Glutamatergic neuron (in vitro differentiated cells): ENCODE data around the gene C12orf56. TPM values are rescaled to one million over a fixed set of nuclear protein-coding genes. Genes with fewer than 3 reads are reported as not detected.

Experiments used
- DNase-seq: peaks from one replicate; pipeline ENCODE4 v3.0.0; 2022
- H3K27ac Mint-ChIP-seq: one replicate; pipeline ENCODE4 v1.8.0; 2020; ENCODE audit warnings: mild to moderate bottlenecking, mixed read lengths, inconsistent platforms; ENCODE audit not compliant: unreplicated experiment
- H3K27me3 Mint-ChIP-seq: one replicate; pipeline ENCODE4 v1.8.0; 2020; ENCODE audit warnings: mild to moderate bottlenecking, moderate library complexity, mixed read lengths, inconsistent platforms; ENCODE audit not compliant: unreplicated experiment
- H3K36me3 Mint-ChIP-seq: one replicate; pipeline ENCODE4 v1.8.0; 2020; ENCODE audit warnings: mild to moderate bottlenecking, mixed read lengths, inconsistent platforms; ENCODE audit not compliant: unreplicated experiment
- H3K4me1 Mint-ChIP-seq: one replicate; pipeline ENCODE4 v1.8.0; 2020; ENCODE audit warnings: mild to moderate bottlenecking, low read depth, mixed read lengths, inconsistent platforms; ENCODE audit not compliant: unreplicated experiment
- H3K4me3 Mint-ChIP-seq: one replicate; pipeline ENCODE4 v1.8.0; 2020; ENCODE audit warnings: mild to moderate bottlenecking, mixed read lengths, inconsistent platforms; ENCODE audit not compliant: unreplicated experiment
- H3K9me3 Mint-ChIP-seq: one replicate; pipeline ENCODE4 v1.8.0; 2020; ENCODE audit warnings: mild to moderate bottlenecking, moderate library complexity, mixed read lengths, inconsistent platforms; ENCODE audit not compliant: unreplicated experiment
- total RNA-seq: library from RNA; stranded (reverse); fragmentation: NEBNext Ultra II Directional; extraction: Animal tissue kit (Norgen Biotek cat#: 25700); gene quantifications from one replicate; pipeline ENCODE4 v1.2.1, GENCODE V29; 2021; ENCODE audit not compliant: unreplicated experiment
- TF ChIP-seq, protein P1 (sequence below): fragments of 200-600 bp; sonication (generic); IDR thresholded peaks from one replicate; pipeline ENCODE4 v1.5.0; 2021; ENCODE audit not compliant: partially characterized antibody, unreplicated experiment

C12orf56 gene
- total RNA-seq, 1 donor from 2014 or later: 1.8 TPM

DNA sequence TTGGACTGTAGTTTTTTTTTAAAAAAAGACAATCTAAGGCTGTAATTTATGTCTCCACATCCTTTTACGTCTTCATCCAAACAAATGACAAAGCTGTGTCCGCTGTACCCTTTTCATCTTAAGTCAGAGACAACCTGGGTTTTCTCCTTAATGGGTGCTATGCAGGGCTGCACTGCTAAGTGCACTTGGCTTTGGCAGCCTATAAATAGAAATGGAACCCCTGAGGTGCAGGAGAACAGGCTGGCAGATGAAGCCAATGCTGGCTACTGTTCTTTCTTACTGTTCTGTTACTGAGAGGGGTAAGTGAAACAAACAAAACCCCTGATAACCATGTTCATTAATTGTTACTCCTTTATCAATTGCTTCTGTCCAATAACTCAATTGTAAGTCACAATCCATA is 121.4 kb downstream of the C12orf56 start:
- H3K36me3 Mint-ChIP-seq: no peaks in the 10 kb centered on the region
- TF ChIP-seq, protein P1, sequence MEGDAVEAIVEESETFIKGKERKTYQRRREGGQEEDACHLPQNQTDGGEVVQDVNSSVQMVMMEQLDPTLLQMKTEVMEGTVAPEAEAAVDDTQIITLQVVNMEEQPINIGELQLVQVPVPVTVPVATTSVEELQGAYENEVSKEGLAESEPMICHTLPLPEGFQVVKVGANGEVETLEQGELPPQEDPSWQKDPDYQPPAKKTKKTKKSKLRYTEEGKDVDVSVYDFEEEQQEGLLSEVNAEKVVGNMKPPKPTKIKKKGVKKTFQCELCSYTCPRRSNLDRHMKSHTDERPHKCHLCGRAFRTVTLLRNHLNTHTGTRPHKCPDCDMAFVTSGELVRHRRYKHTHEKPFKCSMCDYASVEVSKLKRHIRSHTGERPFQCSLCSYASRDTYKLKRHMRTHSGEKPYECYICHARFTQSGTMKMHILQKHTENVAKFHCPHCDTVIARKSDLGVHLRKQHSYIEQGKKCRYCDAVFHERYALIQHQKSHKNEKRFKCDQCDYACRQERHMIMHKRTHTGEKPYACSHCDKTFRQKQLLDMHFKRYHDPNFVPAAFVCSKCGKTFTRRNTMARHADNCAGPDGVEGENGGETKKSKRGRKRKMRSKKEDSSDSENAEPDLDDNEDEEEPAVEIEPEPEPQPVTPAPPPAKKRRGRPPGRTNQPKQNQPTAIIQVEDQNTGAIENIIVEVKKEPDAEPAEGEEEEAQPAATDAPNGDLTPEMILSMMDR: no peak
- H3K4me1 Mint-ChIP-seq: no peaks in the 10 kb centered on the region
- no peaks in the 10 kb centered on the region for H3K9me3 Mint-ChIP-seq
- H3K4me3 Mint-ChIP-seq: no peak overlapping the region
- DNase-seq: no peak
- H3K27ac Mint-ChIP-seq: no peak overlapping the region
- peaks cover 3% of the 10 kb centered on the region for H3K27me3 Mint-ChIP-seq

DNA sequence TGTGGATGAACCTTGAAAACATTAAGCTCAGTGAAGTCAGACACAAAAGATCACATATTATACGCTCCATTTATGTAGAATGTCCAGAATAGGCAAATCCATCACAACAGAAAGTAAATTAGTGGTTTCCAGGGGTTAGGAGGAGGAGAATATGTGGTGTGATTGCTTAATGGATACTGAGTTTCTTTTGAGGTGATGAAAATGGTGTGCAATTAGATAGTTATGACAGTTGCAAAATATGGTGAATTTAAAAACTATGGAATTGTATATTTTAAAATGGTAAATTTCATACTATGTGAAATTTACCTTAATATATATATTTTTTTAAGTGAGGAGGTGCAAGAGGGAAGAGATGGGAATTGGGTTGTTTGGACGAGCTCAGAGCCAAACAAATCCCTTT is 122.1 kb downstream of the C12orf56 start:
- H3K27ac Mint-ChIP-seq: no peak overlapping the region
- TF ChIP-seq, protein P1: no peak
- peaks cover 3% of the 10 kb centered on the region for H3K27me3 Mint-ChIP-seq
- no peaks in the 10 kb centered on the region for H3K9me3 Mint-ChIP-seq
- no peaks in the 10 kb centered on the region for H3K36me3 Mint-ChIP-seq
- DNase-seq: no peak
- no peaks in the 10 kb centered on the region for H3K4me1 Mint-ChIP-seq
- no peak overlapping the region for H3K4me3 Mint-ChIP-seq

DNA sequence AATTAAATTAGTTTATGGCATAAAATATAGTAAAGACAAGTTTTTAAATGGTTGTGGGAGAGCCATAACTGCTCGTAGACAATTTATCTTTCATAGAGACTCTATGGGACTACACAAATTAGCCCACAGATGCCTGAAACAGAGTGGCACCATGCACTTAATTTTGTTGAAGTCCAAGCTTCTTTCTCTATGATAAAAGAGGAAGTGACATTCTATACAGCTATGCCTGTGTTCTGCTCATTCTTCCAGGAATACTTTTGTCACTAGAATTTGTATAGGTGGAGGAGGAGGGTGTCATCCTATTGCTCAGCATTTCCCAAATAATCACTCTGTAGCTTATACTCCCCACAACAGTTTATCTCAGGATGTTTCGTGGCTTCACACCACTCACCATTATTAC is 124.7 kb downstream of the C12orf56 start:
- H3K27ac Mint-ChIP-seq: no peak overlapping the region
- no peak for DNase-seq
- H3K9me3 Mint-ChIP-seq: no peaks in the 10 kb centered on the region
- no peaks in the 10 kb centered on the region for H3K36me3 Mint-ChIP-seq
- no peak overlapping the region for H3K4me3 Mint-ChIP-seq
- TF ChIP-seq, protein P1: no peak
- no peaks in the 10 kb centered on the region for H3K27me3 Mint-ChIP-seq
- no peaks in the 10 kb centered on the region for H3K4me1 Mint-ChIP-seq

DNA sequence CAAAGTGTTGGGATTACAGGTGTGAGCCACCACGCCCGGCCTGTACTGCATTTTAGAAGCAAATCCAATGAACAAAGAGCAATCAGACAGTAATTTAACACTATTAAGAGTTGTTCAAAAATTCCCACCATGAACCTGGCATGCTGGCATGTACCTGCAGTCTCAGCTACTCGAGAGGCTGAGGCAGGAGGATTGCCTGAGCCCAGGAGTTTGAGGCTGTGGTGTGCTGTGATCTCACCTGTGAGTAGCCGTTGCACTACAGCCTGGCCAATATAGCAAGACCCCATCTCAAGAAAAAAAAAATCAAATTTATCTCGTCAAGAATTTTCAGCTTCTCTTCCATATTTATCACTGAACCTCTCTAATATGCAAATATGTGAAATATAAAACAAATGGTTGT is 128.7 kb downstream of the C12orf56 start:
- DNase-seq: no peak
- TF ChIP-seq, protein P1: no peak
- Mint-ChIP-seq H3K9me3 (no peaks in the 10 kb centered on the region), H3K27ac (no peak overlapping the region), H3K36me3 (no peaks in the 10 kb centered on the region), H3K27me3 (no peaks in the 10 kb centered on the region), H3K4me3 (no peak overlapping the region), H3K4me1 (no peaks in the 10 kb centered on the region)

DNA sequence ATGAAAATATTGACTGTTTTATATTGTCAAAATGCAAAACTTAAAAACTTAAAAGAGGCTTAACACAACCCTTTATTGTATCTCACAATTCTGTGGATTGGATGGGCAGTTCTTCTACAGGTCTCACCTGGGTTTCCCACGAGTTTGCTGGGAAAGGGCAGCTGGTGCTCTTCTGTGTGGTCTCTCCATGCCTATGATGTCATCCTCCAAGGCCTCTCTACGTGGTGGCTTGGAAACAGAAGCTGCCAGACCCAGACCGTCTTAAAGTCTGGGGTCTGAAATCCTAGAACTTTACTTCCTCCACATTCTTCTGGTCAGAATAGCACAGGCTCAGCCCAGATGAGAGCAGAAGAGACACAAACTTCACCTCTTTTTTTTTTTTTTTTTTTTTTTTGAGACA is 132.0 kb downstream of the C12orf56 start:
- H3K4me3 Mint-ChIP-seq: no peak overlapping the region
- no peak for DNase-seq
- no peaks in the 10 kb centered on the region for H3K36me3 Mint-ChIP-seq
- peaks cover 2% of the 10 kb centered on the region for H3K27me3 Mint-ChIP-seq
- H3K9me3 Mint-ChIP-seq: no peaks in the 10 kb centered on the region
- no peak overlapping the region for H3K27ac Mint-ChIP-seq
- no peaks in the 10 kb centered on the region for H3K4me1 Mint-ChIP-seq
- TF ChIP-seq, protein P1: no peak
